ENCODE results near the gene KIDINS220.
"Not testable (repeated sequence)": the region's sequence is repeated elsewhere in the genome, so short reads cannot be mapped to it uniquely, and the experiment has no call there.

Gene KIDINS220

DNA sequence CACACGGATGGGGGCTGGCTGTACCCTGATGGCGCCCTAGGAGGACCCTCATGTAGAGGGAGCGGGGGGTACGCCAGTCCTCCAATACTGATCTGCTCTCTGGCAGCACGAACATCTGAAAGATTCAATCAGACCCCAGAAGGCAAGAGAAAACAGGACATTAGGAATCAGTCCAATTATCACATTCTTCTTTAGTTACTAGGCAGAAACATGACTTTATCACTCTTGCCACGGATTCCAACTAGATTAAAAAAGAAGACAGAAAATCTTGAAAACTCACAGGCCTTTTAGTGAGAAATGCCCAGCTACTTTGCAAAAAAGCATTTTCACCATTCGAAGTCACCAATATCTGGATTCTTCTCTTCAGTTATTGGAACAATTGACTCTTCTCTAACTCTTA, 87.2 kb downstream of the KIDINS220 start:
- DNase-seq: no peak

DNA sequence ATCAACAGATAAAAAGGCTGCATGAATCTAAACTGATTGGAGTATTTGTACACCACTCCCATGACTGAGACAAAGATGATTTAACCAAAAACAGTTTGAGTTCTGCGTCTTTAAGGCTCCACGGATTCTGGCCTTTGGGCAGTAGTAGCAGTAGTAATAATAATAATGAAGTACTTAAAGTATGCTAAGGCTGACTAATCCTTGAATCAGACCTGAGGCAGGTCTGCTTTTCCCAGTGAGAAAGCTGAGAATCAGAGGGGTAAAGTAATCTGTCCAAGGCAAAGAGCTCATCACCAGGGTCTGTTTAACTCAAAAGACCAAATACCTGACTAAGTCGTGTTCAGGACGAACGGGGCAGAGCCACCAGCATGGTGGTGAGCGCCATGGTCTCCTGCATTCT, 94.2 kb downstream of the KIDINS220 start:
- DNase-seq: no peak

DNA sequence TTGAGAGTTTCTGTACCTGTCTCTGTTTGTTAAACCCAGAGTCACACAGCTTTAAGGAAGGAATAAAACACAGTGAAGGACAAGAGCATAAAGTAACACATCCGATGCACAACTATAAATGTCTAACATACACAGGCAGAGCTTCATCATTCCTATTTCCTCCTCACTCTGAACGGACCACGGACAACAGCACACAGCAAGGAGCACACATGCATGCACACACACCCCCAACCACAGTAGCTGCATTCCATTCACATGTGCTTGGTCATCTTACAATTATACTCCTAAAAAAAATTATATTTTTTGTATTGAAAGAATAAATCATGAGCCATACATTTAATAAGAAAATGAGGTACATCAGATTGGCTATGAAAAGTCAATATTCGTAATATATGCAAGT, 97.3 kb downstream of the KIDINS220 start:
- DNase-seq: no peak

GRCh38 chr2:8737571-8738175, 99.7 kb downstream of the KIDINS220 start:
- DNase-seq: no peak

- DNase-seq: no peak
Observed at GRCh38 chr2:8732601-8733000, 104.8 kb downstream of the KIDINS220 start.

DNA sequence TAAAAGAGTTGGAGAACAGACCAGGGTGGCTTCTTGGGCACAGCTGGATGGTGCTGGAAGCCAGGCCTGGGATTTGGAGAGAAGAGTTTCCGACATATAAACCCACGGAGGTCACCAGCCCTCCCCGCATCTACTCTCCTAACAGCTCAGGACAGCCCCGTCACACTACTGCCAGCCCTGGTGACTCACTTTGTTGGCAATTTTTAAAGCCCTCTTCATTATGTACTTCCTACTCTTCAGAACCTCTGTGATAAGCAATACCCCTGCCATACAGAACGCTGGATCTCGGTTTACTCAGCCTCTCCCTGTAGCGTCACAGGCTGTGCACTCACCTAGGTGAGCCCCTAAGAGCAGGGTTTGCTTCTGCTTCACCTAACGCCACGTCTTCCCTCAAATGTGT, 107.5 kb downstream of the KIDINS220 start:
- no peak for DNase-seq

- not testable (repeated sequence) for DNase-seq
Observed at GRCh38 chr2:8729101-8729500, 108.3 kb downstream of the KIDINS220 start.

DNA sequence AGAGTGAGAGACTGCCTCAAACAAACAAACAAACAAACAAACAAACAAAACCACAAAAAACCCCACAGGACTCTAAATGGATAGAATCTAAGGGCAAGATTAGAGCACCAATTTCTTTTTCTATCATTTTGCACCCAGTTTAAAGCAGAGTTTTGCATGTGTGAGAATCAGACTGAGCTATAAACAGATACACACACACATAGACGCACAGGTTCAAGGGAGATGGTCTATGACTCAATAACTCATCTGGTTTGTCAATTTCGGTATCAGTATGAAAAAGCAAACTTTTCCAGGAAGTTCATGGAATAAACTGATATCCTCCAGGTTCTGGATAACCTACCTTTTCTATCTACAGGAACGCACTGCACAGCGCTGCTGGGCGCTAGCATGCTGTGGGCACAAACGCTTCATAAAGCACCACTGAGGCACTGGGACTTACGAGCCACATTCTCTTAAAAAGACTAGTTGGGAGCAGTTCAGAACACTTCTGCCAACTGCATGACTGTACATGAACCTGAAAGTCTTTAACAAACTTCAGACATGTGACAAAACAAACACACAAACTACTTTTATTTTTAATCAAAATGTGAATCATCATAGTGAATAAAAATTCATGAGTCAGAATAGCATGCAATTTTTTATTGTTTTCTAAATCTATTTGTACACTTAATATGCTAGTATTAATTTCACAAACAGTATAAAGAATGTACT, 109.0 kb downstream of the KIDINS220 start:
- no peak for DNase-seq

- no peak for DNase-seq
Observed at GRCh38 chr2:8725838-8726237, 111.6 kb downstream of the KIDINS220 start.

GRCh38 chr2:8722986-8723385, 114.4 kb downstream of the KIDINS220 start:
- no peak for DNase-seq

- no peak for DNase-seq
Observed at GRCh38 chr2:8721410-8721809, 116.0 kb downstream of the KIDINS220 start.

GRCh38 chr2:8720741-8721140, 116.7 kb downstream of the KIDINS220 start:
- no peak for DNase-seq

GRCh38 chr2:8719528-8719927, 117.9 kb downstream of the KIDINS220 start:
- DNase-seq: no peak

- no peak for DNase-seq
Observed at GRCh38 chr2:8714971-8715370, 122.4 kb downstream of the KIDINS220 start.

DNA sequence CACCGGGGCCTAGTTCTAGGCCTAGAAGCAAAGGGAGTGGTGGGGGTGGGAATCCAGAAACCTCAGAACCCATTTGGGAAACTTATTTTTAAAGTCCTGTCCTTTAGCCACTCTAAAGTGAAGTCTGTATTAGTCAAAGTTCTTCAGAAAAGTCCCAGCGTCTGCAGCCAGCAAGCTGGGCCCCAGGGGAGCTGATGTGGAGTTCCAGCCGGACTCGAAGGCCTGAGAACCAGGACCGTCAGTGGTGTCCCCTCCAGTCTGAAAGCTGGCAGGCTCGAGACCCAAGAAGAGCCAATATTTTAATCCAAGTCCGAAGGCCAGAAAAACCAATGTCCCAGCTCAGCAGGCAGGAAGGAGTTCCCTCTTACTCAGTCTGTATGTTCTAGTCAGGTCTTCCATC, 123.1 kb downstream of the KIDINS220 start:
- no peak for DNase-seq

- no peak for DNase-seq
Observed at GRCh38 chr2:8710951-8711350, 126.5 kb downstream of the KIDINS220 start.

DNA sequence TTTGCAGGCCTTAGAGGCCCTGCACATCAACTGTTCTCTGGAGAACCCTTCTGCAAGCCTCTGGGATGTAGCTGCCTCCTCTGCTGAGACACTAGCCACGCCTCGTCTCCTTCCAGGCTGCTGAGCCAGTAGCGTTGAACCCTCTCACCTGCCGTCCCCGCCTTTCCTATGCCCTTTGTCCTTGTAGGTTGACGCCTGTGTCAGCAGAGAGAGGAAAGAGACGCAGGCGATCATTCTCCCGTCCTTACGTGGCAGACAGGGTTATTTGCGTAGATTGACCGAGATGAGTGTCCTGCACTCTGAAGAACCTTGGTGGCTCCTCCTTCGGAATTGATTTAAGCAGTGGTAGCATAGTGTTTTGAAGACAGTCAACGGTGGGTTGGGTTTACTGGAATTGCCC, 127.8 kb downstream of the KIDINS220 start:
- DNase-seq: no peak

DNA sequence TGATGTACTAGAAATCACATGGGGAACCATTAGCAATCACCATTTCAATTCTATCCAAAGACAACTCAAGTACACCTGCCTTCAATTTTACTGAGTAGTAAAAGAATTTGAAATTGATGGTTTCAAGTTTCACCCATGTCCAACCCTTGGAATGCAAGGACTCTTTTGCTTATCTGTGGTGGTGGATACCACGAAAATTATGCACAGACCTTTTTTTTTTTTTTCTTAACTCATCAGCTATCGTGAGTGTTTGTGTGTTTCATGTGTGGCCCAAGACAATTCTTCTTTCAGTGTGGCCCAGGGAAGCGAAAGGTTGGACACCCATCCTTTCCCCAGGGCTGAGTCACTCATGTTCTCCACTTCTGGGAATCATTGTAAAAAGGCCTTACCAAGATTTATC, 132.5 kb downstream of the KIDINS220 start:
- DNase-seq: no peak

DNA sequence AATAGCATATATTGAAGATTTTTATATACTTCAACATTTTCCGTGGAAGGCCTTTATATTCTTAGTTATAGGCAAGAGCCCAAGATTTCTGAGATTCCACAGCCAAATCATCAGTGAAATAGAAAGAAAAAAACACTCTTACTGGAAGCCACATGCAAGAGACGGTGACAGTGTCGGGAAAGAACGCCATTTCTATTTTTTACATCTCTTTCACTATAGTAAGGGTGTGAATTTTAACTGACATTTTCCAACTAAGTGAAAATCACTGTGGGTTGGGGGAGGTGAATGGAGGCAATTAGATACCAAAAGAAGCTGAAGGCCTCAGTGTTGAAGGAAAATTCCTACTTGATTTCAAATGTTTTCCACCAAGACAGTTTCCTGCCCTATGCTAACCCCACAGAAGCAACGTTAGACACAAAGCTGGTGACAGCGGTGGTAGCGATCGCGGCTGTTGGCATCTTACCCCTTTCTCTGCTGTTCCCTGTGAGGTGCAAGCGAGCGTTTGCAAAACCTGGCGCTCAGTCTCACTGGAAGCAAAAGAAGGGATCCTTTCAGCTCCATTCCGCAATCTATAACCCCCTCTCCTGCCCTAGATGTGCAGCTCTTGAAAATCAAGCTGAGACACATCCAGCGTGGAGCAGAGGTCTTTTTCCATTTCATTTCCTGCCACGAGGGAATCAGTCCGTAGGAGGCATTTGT, 135.6 kb downstream of the KIDINS220 start:
- DNase-seq: no peak

DNA sequence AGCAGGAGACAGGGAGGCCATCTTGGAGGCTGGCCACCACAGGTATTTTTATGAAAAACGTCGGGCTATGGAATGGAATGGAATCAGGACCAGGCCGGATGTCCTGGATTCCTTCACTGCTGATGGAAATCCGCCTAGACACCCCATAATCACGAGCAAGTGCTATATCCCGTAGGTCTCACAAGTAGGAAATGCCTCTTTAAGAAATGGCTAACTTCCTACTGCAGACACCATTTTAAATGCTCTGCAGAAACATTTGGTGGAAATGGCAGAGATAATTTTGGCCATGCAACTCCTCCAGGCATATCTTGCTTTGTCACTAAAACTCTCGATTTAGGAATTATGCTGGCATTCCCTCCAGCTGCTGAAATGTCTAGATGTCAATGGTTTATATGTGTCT, 137.6 kb downstream of the KIDINS220 start:
- DNase-seq: no peak

DNA sequence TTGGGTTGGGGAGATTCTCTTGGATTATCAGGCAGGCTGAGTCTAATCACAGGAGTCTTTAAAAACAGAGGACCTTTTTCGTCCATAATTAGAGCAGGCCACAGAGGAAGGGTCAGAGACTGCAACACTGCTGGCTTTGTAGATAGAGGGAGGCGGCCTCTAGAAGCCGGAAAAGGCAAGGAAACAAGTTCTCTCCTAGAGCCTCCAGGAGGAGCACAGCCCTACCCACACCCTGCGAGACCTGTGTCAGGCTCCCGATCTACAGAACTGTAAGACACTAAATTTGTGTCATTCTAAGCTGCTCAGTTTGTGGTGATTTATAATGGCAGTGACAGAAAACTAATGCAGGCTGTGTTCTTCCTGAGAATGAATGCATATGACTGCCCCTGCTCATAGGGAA, 140.2 kb downstream of the KIDINS220 start:
- DNase-seq: no peak

- DNase-seq: no peak
Observed at GRCh38 chr2:8694737-8695136, 142.7 kb downstream of the KIDINS220 start.

GRCh38 chr2:8693157-8693821, 144.1 kb downstream of the KIDINS220 start:
- peak in 1 of 2 donors; percentile 24 for DNase-seq

- no peak for DNase-seq
Observed at GRCh38 chr2:8692783-8693156, 144.6 kb downstream of the KIDINS220 start.
